GM18505 (cell line): Measurements from ENCODE around the gene ADRB1.

Experiments
- ATAC-seq: cut with Tn5 transposase; IDR thresholded peaks from one replicate; pipeline ENCODE4 v1.9.1; 2021; ENCODE audit not compliant: unreplicated experiment
- POLR2A ChIP-seq: IDR thresholded peaks from 4 replicates; pipeline ENCODE4 v1.6.1; 2011; ENCODE audit warnings: borderline replicate concordance; ENCODE audit not compliant: insufficient read depth, insufficient read length; ENCODE audit errors: extremely low read depth

The ADRB1 gene

DNA sequence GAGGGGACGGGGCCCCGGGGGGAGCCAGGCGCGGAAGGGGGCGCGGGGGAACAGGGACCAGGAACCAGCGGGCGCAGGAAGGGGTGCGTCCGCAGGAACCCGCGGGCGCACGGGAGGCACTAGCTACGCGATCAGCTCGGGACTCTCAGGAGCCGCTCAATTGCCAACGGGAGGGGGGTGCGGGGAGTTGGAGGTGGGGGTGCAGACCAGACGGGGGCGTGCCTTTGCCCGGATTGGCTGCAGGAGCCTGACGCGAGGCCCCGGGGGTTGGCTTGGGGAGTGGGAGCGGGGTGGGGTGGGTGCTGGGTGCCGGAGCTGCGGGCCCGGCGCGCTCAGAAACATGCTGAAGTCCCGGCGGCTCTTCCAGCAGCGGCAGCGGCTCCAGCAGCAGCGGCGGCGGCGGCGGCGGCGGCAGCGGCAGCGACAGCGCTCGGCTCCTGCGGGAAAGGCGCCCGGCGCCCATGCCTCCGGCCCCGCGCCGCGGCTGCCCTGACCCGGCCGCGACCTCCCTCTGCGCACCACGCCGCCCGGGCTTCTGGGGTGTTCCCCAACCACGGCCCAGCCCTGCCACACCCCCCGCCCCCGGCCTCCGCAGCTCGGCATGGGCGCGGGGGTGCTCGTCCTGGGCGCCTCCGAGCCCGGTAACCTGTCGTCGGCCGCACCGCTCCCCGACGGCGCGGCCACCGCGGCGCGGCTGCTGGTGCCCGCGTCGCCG, at the start of gene ADRB1:
Gene ADRB1, plus strand, starts transcription at position 335 of the 715 bp plus-strand sequence. Its CDS starts 267 bp downstream, at position 602.
- TF ChIP-seq POLR2A: peak; percentile 44
- ATAC-seq: peak; percentile 48

DNA sequence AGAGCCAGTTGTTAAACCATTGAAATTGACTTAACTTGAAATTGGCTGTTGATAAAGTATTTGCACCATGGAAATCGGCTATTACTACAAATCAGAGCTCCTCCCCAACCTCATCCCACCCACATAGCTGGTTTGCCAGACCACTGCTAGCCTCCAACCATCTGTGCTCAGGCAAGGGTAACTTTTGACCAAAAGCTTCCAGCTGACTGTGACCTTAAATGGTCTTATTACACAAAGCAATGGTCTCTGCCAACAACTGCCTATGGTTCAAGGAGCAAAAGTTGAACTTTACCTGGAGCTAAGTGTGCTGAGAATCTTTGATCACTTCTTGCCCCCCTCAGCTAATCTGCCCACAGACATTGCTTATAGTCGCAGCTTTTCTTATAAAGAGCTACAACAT, 48.5 kb upstream of the ADRB1 start:
- ATAC-seq: no peak
- no peak for TF ChIP-seq POLR2A

DNA sequence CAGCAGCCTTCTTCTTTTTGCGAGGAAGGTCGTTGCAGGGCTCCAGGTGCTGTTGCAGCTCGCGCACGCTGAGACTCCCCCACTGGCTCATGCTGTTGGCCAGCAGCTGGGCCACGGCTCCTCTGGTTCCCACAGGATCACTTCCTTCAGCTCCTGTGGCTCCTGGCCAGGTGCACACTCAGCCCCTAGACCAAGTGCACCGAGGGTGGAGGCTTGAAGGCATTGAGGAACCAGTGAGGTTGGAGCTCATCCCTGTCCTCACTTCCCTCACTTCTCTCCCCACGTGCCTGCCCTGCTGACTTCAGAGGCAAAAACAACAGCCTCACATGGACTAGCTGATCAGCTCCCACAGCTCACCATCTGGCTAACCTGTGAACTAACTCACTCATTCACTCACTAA, 46.2 kb upstream of the ADRB1 start:
- ATAC-seq: no peak

DNA sequence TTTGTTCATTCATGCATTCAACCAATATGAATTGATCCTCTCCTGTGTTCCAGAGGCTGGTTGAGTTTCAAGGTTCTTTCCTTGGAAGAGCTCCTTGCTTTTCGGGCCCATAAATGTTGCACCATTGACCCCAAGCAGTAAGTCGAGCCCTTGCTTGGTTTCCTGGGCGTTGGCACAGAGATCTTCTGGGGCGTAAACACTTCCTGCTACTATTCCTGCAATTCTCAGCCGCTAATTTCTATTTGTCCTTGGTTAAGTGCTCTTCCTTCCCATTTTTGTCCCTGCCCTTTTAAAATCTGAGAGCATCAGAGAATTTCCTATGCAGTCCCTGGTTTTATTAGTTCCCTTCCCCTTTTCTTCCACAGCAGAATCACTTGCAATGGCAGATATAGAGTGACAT, 44.1 kb upstream of the ADRB1 start:
- ATAC-seq: no peak
- TF ChIP-seq POLR2A: no peak

More for the DNA sequence above, 46.2 kb upstream of the ADRB1 start:
- TF ChIP-seq POLR2A: no peak

DNA sequence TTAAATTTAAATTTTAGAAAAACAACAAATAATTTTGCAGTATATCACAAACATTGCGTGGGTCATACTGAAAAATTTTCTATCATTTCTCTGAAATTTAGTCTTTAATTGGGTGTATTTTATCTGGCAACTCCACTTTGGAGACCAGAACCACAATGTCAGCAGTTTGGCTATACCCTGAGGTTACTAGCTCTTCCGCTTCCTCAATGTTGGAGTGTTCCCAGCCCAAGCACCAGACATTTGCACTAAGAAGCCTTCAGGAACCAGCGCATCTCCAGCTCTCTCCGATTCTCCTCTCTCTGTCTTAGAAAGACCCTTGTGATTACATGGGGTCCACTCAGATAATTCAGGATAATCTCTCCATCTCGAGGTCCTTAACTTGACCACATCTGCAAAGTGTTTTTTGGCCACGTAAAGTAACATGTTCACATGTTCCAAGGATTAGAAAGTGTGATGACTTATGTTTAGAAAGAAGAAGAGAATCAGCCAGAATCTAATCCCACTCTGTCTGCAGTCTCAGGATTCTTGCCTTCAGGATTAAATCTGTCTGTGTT, 43.1 kb upstream of the ADRB1 start:
- TF ChIP-seq POLR2A: no peak
- ATAC-seq: no peak

DNA sequence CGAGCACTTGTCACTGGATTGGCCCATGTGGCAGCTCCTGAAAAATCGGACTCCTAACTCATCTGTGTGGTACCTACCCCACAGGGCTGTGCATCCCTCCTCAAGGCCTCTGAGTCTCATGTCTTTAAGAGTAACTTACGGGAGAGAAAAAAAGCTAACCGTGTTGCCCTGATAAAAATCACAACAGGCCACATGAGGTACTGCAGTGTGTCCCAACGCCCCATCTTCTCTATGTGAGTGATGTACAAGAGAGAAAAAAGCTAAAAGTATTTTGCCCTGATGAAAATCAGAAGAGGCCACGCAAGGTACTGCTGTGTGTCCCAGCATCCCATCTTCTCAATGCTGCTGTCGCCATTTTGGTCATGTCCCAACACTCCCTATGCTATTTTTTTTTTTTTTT, 41.2 kb upstream of the ADRB1 start:
- ATAC-seq: no peak
- no peak for TF ChIP-seq POLR2A

DNA sequence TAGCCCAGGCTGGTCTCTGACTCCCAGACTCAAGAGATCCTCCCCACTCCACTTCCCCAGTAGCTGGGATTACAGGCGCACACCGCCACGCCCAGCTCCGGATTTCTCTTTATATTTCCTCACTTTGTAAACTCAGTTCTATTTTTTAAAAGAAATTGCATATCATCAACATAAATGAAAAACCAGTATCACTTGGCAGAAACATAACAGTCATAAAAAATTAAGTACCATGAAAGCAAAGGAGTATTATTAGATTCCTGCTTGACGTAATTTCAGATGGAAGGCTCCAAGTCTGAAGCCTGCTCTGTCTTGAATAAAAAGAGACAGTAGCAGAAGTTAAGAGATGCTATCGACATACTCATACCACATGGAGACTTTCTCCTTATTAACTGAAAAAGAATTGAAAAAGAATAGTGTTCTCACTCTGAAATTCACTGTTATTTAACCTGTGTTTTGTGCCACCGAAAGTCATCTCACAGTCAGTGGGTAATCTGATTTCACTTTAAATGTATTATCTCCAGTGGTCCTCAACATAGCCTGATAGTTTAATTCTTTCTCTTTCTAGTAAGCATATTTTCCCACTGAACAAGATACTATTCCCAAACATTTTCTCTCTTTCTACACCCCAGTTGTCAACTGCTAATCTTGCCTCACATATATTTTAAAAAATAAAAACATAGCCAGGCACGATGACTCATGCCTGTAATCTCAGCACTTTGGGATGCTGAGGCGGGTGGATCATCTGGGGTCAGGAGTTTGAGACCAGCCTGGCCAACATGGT, 40.3 kb upstream of the ADRB1 start:
- no peak for TF ChIP-seq POLR2A
- ATAC-seq: no peak

DNA sequence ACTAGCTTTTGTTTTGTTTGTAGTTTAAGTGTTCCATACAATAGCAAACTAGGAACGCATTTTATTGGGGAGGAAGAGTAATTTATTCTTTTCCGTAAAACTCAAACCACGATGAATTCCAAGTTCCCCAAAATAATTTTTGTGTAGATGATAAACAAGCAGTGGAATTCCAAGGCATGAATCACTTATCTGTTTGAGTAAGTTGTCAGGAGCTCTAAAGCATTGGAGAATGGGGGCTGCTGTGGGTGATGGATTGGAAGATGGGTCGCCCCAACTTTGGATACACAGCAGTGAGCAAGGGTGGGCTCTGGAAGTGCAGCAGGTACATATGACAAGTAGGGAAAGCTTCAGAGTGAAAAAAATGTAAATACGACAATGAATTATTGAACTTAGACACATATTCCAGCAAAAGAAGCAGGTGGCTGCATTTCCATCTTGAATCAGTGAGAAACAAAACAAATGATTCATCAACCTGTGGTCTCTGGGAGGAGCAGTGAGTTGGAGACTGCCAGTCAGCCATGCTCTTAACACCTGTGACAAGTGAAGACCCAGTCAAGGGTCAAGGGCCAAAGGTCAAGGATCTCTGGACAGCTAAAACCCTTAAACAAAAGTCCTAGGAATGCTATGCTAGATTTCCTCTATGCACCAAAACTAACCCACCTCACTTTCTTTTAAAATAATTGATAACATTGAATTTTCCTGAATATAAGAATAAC, 34.2 kb upstream of the ADRB1 start:
- ATAC-seq: no peak
- TF ChIP-seq POLR2A: no peak

DNA sequence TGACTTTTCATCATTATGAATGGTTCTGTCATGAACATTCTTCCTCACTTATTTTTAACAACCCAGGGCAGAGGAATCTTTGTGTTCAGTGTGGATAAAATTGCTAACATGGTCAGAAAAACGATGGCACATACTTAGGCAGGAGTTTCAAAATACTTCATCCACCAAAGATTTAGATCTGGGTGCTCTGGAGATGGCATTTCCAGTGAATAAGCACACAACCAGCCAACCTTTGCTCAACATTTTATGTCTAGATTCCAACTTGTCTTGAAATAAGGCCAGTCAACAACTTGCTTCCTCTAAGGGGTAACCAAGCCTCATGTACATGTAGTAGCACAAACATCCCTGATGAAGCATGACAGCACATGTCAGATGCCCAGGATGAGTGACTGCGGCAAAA, 33.4 kb upstream of the ADRB1 start:
- no peak for TF ChIP-seq POLR2A
- ATAC-seq: no peak

DNA sequence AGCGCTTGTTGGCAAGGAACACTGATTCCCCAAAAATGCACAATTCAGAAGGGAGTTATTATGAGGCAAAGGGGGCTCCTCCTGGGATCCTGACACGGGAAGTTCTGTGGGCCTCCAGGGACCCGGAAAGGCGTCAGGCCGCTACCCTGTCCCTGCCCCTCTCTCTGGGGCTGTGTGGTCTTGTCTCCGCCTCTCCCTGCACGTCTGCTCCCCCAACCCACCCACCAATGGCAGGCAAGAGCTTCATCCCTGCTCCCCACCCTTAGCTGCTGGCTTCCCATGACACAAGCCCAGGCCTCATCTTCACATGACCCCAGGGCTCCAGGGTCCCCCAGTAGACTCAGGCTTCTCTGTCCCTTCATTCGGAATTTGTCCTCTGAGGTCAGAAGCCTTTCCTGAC, 31.0 kb upstream of the ADRB1 start:
- no peak for ATAC-seq
- TF ChIP-seq POLR2A: no peak

DNA sequence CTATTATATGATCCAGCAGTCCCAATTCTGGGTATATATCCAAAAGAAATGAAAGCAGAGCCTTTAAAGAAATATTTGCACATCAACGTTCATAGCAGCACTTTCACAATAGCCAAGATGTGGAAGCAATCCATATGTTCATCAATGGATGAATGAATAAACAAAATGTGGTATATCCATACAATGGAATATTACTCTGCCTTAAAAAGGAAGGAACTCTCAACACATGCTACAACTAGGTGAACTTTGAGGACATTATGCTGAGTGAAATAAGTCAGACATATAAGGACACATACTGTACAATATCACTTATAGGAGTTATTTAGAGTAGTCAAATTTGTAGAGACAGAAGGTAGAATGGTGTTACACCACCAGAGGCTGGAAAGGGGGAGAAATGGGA, 28.0 kb upstream of the ADRB1 start:
- TF ChIP-seq POLR2A: no peak
- no peak for ATAC-seq

DNA sequence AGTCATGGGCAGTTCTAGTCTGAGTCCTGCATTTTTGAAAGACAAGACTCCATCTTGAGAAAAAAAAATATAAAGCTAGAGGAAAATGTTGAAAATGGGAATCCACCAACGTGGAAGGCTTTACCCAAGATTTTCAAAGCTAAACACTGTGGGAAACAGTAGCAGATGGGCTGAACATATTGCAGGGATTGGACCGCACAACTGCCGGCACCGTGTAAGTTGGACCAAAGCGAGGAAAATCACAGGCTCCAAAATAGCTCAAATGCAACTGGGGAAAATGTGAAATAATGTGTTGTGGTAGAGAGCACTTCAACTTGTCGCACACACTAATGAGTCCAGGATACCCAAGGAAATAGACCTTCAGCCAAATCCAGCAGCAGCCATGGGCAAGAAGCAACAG, 26.4 kb upstream of the ADRB1 start:
- no peak for ATAC-seq
- no peak for TF ChIP-seq POLR2A

DNA sequence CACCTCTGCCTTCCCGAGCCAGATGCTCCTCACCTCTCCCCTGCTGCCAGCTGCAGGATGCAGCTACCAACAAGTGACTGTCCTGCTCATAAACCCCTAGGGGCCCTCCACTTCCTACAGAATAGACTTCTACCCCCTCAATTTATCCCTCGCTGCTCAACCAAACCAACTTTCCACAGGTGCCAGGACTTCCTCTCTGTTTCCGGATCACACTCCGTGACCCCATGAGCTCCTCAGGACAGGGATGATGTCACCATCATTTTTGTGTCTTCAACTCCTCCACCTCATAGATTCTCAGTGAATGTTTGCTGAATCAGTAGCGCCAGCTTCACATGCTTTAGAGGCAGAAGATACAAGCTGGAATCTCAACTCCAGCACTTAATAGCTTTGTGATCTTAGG, 25.8 kb upstream of the ADRB1 start:
- no peak for TF ChIP-seq POLR2A
- ATAC-seq: no peak

DNA sequence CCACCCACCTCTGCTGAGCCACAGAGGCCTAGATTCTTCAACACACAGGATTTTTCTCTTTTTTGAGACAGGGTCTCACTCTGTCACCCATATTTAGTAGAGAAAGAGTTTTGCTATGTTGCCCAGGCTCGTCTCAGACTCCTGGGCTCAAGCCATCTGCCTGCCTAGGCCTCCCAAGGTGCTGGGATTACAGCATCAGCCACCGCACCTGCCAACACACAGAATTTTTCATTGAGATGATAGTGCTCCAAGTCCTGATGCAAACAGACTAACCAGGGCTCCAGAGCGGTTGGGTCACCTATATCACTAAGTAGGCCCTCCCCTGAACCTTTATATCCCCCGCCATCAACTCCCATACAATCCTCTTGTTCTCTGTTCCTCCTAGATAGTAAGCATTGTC, 24.4 kb upstream of the ADRB1 start:
- no peak for ATAC-seq
- TF ChIP-seq POLR2A: no peak

DNA sequence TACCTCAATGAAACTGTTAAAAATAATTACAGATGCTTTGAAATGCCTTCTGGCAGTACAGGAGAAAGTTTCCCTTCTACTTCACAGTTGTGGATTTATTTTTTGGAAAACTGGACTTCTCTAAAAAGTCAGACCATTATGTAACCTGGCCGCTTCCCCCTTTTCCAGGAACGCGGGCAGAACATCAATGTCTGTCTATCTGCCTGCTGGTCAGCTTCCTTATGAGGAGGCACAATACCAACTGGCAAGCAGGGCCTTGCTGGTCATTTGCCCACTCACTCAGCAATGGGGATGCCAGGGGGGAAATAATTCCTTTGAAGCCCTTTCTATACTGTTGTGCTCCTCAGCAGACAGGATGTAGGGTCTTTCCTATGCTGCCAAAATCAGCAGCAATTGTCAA, 22.5 kb upstream of the ADRB1 start:
- no peak for TF ChIP-seq POLR2A

More for the DNA sequence above, 22.5 kb upstream of the ADRB1 start:
- no peak for ATAC-seq
